CD4-positive, alpha-beta T cell treated with Interferon gamma for 1 hour (primary cell): ENCODE measurements around the gene GLRX.

Experiments
- DNase-seq: peaks from one replicate; pipeline ENCODE4 v3.0.0-alpha.2; 2020

GLRX gene, protein sequence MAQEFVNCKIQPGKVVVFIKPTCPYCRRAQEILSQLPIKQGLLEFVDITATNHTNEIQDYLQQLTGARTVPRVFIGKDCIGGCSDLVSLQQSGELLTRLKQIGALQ

DNA sequence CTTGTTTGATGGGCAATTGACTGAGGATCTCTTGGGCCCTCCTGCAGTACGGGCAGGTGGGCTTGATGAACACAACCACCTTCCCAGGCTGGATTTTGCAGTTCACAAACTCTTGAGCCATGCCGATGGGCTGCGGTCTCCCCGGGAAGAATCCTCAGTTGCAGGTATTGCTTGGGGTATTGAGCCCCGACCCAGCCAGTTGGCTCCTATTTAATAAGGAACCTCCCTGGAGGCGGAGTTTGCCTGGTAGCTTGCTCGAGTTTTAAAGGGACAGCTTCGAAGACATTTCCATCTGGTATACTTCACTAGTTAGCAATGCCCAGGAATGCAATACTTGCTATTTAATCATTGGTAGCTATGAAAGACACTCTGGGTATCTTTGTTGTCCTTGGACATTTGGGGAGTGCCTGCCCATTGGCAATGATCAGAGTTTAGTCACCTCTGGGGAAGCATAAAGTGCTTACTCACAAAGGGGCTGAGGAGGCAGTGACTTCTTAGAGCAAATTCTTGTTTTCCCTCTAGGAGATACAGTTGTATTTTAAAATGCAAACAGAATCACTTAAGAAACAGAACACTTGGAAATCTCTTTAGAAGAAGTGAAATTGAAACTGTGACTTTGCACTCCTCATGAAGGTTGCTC, at the start of gene GLRX:
Gene GLRX, minus strand, starts transcription at position 185 of the 640 bp plus-strand sequence. Its CDS starts 64 bp downstream, at position 121.
- DNase-seq, result peak; percentile 34

DNA sequence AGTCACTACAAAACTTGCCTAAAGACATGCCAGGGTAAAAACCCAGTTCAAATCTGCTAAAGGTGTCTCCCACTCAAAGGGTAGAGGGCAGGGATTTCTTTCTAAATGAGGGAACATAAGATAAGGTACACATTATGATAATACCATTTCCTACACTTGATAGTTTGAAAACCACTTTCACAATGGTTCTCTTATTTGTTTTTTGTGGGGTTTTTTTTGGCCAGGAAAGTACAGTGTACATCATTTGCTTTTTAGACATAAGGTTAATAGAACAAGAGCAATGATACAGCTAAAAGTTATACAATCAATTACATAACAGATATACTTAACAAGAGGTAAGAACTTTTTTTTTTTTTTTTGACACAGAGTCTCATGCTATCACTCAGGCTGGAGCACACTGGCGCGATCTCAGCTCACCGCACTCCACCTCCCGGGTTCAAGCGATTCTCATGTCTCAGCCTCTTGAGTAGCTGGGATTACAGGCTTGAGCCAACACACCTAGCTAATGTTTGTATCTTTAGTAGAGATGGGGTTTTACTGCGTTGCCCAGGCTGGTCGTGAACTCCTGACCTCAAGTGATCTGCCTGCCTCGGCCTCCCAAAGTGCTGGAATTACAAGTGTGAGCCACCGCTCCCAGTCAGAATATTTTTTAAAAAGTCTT, 48.8 kb upstream of the GLRX start:
- DNase-seq, result no peak

DNA sequence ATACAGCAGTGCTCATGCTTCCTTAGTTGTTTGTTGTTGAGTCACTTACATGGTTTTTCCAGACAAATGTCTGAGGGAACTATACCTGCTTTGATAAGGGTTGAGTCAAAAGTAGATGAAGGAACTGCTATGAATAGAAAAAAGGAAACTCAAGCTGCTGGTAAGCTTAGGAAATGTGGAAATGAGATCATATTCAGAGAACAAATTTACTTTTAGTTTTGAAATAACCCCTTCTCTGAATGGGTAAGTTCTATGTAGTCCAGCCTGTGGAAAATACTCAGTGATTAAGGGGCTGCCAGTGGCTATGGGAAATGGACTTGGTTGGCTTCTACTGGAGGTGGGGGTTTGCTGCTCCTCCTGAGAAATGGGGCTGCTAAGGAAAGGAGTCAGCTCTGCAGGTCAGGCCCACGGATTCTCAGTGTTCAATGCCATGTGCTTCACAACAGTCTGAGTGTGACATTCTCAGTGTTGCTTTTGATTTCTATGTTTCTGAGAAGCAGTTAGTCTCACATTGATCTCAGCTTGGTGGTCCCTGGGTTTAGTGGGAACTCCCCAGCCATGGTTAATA, 47.7 kb upstream of the GLRX start:
- no peak for DNase-seq

DNA sequence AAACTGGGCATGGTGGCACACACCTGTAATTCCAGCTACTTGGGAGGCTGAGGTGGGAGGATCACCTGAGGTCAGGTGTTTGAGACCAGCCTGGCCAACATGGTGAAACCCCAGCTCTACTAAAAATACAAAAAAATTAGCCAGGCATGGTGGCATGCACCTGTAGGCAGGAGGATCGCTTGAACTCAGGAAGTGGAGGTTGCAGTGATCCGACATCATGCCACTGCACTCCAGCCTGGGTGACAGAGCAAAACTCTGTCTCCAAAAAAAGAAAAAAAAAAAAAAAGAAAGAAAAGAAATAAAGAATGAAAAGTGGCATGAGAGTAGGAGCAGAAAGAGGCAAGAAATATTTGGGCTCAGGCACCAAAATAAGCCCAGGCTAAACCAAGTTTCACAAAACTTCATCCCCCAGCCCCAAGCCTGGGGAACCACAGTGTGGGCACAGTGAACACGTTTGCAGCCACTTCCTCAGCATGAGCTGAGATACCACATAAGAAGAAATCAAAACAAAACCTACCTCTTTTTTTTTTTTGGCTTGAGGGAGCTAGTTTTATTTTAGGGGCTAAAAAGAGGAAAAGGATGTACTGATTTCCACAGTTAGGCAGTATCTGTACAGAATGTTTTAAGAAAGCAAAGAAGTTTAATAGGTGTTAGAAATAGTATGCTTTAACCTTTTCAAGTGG, 46.8 kb upstream of the GLRX start:
- DNase-seq, result peak; percentile 39

- DNase-seq, result no peak
These were observed 45.6 kb upstream of the GLRX start for GRCh38 chr5:95868136-95868535.

DNA sequence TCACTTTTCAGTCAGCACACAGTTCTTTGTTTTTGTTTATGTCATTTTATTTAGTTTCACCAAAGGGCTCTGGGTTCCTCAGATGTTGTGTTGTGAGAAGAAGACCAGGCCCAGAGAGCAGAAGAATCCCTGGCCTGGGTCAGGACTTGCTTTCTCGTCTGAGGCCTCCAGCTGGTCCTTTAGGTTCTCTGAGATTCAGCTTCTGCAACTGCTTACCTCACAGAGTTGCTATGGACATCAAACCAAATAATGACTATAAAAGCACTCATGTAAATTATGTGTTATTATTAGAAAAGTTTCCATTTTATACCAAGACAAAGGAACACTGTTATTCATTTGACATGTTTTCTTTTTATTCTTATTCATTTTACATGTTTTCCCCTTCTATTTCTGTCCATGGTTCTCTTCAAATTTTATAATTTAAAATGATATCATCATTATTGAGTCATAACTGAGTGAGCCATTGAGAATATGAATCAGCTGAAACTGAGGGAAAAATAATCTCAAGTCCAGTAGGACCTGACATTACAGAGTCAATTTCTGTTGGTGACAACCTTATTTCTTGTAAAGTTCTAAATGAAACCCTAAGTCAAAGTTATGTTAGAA, 44.0 kb upstream of the GLRX start:
- DNase-seq, result no peak

- DNase-seq, result no peak
These were observed 42.5 kb upstream of the GLRX start for GRCh38 chr5:95864944-95865504.

DNA sequence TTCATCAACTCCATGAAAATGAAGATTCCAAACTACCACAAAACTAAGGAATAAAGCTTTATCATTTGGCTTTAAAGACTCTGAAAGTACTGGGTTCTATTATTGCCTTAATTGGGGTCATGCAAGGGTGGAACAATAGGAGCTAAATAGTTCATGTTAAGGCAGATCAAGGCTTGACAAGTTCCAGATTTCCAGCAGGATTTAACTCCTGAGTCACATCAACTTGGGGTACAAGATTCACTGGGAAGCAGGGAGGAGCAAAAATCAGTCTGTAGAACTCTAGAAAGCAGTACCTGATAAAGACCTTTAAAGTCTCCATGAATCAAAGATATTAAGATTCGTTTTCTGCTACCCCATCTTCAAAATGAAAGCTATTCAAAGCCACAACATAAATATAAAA, 41.9 kb upstream of the GLRX start:
- DNase-seq, result no peak

- peak; percentile 25 for DNase-seq
These were observed 40.8 kb upstream of the GLRX start for GRCh38 chr5:95863383-95863757.

DNA sequence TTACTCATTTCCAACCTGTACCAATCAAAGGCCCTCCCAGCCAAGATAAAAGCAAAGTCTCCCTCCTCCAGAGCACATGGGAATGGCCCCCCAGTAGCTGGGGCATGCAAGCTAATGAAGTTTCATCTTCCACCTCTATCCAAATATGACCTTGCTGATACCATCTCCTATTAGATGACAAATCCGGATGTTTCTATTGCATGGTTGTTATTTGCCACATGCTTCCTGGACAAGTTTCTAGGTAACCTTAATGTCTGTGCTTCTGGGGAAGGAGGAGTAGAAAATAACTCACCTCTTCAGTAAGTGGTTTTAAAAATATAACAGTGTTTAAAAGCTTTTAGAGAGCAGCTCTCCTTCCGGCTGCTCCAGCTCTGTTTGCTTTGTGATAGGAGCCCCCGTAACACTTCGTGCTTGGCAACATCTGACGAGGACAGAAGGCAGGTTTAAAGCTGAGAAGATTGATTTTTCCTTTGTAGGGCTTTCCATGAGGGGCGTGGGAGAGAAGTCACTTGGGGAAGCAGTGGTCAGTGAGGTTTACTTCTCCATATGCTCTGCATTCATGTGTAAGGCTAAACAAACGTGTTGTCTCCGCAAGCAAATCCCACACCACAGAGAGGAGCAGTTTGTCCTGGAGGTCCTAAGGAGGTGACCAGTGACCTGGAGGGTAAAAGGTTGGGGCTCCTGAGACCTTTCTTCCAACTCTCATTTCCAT, 40.3 kb upstream of the GLRX start:
- DNase-seq, result no peak

- DNase-seq, result no peak
These were observed 39.5 kb upstream of the GLRX start for GRCh38 chr5:95861864-95862561.

DNA sequence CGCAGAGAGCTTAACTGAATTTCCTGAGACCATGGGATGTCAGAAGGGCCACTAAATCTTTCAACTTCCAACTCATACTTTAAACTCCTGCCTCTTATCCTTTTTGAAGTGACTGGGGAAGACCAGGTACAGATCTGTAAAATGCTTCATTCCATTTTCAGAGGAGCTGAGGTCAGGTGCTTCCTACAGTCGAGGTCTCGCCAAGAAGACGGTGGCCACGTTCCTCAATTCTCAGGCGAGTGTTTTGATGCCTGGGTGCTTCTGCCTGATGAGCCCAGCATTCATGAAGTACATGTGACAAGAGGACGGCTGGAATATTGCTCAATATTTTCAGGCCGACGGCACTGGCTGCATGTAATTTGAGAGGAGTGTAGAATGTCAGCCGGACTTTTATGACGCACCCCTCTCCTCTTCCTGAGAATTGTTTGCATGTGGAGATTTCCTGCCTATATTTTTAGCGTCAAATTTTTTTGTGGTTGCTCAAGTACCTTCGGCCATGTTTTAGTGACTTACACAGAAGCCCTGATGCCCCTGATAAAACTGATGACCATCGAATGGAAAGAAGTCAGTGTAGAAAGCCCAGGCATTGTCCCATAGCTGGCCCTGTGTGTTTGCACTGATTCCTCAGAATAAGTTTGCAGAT, 38.8 kb upstream of the GLRX start:
- peak; percentile 69 for DNase-seq

- no peak for DNase-seq
These were observed 37.1 kb upstream of the GLRX start for GRCh38 chr5:95859661-95860060.

DNA sequence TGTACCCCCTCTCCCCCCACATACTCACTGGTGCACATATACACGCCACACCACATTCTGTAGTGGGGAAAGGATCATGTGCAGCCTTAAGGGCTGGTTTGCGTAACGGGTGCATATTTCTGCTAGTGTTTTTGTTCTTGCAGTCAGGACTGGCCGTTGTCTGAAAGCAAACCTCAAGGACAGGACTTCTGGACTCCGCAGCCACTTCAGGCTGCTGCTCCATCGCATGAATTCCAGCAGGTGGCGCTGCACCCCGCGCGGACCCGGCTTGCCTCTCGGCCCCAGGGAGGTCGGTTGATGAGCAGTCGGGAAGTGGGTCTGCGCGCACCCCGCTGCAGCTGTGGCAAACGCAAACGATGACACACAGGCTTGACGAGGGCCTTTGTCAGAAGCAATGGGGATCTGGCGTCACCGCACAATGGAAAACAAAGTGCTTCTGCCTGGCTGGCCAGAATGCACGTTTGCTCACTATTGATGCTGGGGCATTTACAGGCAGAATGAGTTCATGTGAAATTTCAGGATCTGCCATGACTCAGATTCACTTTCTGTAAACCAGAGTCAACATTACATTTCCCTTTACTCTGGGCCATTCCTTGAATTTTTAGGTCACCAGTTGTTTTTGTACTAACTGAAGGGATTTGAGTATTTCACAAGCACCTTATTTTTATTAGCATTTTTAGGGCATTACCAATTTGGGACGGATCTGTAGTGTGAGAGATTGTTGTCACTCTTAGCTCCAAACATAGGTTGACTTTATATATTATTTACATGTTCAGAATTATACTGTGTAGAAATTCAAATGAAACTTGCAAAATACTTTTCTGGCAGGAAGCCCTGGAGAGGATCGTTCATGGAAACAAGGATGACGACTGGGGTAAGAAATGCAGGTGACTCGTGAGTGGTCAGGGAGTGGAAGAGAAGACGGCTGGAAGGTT, 36.4 kb upstream of the GLRX start:
- peak; percentile 87 for DNase-seq

DNA sequence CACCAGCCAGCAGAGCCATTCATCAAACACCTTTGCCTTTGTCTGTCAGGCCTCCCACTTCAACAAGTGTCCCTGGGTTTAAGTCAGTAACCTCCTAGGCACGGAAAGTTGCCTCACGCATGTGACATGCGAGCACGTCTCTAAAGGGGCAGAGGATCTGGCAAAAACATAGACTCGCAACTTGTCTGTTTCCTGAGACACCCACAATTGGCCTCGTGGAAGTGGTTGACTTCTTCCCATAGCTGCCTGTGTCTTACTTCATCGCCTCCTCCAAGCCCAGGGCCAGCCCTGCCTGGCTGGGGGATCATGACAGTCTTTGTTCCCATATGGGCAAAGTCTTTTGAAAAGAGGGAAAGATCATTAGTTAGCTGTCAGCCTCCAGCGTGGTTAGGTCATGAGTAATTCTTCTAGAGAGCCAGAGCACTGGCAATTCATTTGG, 35.5 kb upstream of the GLRX start:
- DNase-seq, result no peak

GRCh38 chr5:95857185-95857945, 34.8 kb upstream of the GLRX start:
- no peak for DNase-seq

GRCh38 chr5:95856501-95856981, 34.0 kb upstream of the GLRX start:
- DNase-seq, result no peak

DNA sequence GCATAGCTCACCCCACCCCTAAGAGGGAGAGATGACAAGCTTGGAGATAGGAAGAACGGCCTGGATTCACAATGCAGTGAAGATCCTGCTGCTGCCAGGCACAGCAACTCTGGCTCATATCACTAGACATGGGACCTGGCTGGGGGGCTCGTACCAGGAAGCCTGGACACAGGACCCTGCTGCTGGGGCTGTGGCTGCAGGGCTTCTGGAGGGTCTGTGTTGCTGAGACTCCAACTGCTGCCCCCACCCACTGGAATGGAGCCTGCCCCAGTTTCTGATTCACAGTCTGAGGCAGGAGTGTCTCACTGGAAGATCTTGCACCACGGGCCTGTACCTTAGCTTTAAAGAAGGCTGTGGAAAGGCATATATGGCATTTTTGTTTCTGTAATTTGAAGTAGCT, 31.0 kb upstream of the GLRX start:
- no peak for DNase-seq

GRCh38 chr5:95852567-95852966, 30.0 kb upstream of the GLRX start:
- no peak for DNase-seq
